Measurements from ENCODE around the gene TAF4. TPM values are rescaled to one million over a fixed set of nuclear protein-coding genes. Genes with fewer than 3 reads are reported as not detected.

TAF4 gene
- total RNA-seq, 1 donor from 2014 or later = 21.2 TPM

DNA sequence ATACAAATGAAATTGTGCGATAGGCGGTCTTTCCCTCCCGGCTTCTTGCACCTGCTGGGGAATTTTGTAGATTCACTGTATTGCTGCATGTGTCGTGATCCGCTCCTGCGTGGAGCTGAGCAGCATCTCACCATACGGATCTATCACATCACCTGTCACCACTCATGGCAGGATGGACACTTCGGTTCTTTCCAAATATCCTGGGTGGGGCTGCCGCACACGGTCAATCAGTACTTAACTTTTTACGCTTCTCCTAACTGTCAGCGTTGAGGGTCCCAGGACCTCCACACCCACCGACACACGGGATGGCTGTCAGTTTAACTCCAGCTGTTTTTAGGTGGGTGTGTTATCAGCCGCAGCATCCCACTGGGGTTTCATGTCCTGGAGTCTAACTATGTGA is 19.2 kb downstream of the TAF4 start:
- DNase-seq (ENCODE audit: extremely low read depth, low read depth, low spot score) = no peak

DNA sequence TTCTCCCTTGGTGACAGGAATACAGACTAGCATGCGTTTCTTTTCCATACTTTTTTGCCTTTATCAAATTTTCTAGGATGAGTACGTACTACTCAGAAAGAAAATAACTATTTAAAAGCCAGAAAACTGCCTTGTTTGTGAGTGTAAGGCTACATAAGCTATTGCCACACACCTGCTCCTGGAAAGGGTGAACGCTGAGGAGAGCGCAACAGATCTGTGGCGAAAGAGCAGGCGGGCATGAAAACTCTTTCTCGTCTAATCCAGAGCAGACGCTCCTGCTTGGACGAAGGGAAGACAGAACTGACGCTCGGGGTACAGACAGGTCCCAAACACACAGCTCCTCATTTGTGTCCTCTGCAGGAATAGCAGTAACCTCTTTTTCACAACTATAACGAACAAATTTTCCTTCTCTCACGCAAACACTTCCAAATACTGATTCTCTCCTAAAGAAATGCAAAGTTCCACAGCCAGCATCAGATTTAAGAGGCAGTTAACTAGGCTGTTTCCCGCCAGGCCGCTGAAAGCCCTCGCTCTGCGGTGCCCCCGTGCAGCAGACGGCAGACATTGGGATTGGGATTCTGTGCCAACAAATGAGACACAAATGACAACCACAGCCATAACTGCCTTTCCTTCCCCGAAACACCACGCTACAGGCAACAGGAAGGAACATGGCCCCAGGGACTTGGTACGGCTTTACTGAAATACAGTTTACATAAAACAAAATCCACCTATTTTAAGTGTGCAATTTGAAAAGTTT is 20.0 kb downstream of the TAF4 start:
- DNase-seq (ENCODE audit: extremely low read depth, low read depth, low spot score) = no peak

DNA sequence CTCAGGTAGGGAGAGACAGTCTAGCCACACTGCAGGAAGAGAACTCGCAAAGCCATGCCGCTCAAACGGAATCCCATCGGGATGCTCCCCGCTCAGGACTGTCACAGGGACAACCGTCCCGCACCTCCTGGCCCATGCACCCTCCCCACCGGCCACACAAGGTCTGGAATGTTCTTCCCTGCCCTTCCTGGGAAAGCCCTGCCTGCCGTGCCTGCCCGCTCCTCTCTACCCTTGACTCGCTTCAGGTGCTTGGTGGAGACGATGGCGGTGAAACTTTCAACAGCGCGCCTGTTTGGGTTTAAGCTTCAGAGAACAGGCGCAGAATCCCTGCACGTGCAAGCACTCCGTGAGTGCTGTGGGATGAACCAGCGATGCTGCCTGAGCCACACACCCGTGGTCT is 20.6 kb downstream of the TAF4 start:
- DNase-seq (ENCODE audit: extremely low read depth, low read depth, low spot score) = no peak

DNA sequence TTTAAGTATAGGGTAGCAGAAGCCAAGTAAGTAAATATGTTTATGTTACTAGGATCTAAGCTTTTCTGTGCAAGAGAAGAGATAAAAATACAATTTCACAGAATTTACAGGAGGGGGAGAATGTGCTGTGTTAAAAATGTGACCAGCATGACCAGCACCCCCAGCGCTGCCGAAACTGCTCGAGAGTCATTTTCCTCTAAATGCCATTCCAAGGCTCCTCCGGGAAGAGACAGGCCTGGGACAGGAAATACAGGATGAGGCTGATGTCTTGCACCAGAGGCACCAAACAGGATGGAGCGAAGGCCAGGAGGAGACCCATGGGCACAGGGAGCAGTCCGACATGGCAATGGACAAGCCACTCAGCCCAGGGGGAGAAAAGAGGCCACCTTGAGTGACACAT is 21.1 kb downstream of the TAF4 start:
- no peak for DNase-seq (ENCODE audit: extremely low read depth, low read depth, low spot score)

DNA sequence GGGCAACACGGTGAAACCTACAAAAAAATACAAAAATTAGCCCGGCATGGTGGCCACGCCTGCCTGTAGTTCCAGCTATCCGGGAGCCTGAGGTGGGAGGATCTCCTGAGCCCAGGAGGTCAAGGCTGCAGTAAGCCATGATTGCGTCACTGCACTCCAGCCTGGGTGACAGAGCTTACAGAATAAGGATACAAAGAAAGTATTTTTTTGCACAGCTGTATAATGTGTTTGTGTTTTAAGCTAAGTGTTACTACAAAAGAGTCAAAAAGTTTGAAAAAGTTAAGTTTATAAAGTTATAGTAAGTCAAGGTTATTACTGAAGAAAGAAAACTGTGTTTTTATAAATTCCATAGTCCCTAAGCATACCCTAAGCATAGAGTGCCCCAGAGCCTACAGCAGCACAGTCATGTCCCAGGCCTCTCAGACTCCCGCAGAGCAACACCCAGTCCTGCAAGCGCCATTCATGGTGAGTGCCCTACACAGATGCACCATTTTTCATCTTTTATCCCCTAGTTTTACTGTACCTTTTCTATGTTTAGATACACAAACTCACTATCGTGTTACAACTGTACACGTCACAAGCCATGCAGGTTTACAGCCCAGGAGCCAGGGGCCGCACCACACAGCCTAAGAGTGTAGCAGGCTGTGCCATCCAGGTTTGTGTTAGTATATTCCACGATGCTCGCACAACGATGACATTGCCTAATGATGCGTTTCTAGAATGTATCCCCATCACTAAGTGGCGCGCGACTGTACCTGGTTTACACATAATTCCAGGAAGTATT is 22.4 kb downstream of the TAF4 start:
- no peak for DNase-seq (ENCODE audit: extremely low read depth, low read depth, low spot score)

DNA sequence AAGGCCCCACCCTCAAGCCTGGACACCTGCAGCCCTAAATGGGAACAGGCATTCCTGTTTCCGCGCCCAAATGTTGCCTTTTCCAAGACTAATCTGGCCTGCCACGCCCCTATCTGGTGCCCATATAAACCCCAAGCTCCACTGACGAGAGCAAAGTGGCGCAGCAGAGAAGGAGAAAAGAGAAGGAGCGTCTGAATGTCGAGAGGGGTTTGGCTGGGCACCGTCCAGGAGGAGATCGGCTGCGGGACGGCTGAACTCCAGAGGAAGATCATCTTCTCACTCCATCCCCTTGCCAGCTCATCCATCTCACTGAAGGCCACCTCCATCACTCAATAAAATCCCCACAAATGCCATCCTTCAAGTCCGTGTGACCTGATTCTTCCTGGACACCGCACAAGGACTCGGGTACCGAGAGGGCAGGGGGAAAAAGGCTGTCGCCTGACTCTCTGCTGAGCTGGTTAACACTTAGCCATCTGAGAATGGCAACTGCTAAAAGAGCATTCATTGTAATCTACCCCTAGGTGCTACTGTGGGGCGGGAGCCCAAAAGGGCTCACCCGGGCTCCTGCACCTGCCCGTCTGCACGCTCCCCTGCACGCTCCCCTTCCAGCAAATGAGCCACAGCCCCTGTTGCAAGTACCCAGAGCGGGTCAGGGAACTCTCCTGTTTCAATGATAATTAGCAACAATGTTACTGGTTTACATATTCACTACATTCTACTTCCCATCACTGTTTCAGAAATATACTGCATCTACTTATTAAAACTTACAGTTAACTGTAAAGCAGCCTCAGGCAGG is 23.5 kb downstream of the TAF4 start:
- no peak for DNase-seq (ENCODE audit: extremely low read depth, low read depth, low spot score)

DNA sequence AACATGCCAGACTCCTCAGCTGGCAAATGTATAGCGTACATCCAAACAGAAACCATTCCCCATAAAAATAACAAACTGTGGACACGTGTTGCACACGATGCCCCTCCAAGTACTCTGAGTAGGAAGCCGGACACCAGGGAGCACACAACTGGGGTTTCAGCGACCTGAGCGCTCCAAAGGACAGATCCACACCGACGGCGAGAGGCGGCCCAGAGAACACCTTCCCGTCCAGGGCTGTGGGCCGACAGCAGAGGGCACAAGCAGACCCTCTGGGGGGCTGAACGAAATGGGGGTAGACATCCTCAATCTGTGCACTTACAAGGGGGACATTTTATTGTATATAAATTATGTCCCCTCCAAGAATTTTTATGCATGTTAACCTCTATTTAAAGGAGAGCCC is 24.7 kb downstream of the TAF4 start:
- no peak for DNase-seq (ENCODE audit: extremely low read depth, low read depth, low spot score)

DNA sequence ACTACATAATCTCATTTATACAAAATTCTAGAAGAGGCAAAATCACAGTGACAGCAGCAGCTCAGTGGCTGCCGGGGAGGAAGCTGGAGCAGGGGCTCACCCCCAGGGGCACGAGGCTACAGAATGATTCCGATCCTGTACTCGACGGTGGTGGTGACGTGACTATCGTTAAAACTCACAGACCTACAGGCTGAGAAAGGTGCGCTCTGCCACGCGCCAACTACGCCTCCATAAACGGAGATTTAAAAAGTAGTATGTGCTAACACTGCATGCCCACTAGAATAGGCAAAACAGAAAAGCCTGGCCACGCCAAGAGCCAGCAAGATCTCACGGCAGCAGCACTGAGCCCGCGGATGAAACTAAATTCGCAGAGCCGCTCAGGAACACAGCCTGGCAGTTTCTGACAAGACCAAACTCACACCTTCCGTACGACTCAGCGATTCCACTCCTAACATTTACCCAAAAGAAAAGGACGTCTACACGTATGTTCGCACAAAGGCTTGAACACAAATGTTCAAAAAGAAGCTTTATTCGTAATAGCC is 25.2 kb downstream of the TAF4 start:
- no peak for DNase-seq (ENCODE audit: extremely low read depth, low read depth, low spot score)

DNA sequence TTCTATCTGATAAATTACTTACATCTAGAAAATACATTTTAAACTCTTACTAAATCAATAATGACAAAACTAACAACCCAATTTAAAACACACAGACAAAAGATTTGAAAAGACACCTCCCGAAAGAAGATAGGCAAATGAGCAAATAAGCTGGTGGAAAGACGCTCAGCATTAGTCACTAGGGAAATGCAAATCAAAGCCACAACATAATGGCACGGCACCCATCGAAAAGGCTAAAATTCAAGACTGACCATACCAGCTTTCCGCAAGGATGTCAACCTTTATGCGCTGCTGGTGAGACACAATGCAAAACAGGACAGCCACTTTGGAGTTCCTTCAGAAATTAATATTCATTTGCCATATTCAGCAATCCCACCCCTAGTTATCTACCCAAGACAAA is 25.9 kb downstream of the TAF4 start:
- DNase-seq (ENCODE audit: extremely low read depth, low read depth, low spot score) = no peak

DNA sequence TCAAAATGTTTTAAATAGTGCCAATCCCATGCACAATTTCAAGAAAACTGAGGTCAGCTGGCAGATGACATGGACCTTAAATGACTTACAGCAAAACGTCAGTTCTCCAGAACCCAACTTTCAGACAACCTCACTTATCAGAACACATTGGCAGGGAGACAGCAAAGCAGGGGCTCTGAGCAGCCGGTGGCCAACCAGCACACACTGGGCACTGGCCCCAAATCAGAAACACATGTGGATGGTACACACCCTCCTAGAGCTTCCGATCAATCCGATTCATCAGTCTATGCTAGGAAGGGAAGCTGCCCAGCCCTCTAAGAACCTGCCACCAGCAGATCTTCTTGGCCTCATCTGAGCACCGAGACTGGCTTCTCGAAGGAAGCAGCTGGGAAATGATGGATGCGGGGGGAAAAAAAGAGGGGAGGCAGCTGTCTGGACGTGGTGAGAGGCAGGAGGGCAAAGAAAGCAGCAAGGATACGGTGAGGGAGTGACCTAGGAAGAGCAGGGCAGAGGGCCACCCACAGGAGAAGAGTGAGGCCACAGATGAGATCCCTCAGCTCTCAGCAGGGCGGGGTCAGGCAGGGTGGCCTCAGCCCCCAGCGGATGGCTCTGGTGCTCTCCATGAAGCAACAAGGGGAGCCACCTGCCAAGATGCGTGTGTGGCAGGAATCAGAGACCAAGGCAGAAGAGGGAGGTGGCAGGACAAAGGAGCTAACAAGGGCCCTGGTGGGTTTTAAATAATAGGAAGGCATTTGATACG is 32.9 kb downstream of the TAF4 start:
- no peak for DNase-seq (ENCODE audit: extremely low read depth, low read depth, low spot score)

DNA sequence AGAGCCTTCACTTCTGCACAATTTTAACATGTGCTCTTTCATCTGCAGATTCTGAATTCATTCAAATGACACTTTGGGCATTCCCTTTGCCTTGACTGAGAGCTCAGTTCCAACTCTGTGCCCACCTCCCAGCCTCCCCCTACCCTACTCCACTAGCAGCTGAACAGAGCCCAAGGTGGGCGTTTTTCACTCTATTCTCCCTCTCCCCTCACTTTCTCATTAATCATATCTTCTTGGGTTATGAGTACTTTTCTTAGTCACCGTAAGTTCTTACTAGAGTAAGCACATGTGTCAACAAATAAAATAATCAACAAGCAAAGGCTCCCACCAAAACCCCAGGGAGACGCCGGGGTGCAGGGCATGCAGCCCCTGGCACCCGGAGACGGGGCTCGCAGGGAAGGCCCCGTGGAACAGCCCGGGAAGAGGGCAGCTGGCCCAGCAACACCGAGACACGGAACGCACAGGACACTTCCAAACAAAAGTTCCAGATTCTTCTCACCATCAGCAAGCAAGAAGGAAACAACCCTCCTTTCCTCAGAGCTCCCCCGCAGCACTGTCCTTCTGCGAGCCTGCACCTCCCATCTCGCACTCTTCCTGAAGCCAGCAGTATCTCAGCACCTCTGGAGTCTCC is 34.1 kb downstream of the TAF4 start:
- no peak for DNase-seq (ENCODE audit: extremely low read depth, low read depth, low spot score)

DNA sequence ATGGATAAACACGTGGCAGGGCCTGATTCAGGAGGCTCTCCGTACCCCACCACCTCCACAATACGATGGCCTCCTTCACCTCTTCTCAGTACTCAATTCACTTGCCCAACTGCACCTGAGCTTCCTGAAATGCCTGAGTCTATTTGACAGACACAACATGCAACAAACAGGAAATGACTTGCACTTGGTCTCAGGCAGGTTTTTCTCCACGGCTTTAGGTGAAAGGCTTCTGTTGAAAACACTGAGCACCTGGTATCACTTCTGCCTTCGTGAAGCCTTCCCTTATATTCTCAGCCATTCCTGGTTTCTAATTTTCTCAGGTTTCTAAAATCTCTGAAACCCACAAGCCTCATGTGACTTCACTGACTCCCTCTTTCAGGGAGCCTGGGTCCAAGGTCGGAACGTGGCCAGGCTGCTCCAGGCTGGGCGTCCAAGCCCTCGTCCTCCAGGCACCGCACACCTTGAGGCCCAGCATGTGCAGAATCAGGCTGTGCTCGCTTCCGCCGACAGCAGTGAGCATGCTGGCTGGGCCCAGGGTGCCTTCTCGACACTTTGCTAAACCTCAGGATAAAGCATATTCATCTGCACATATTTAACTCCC is 34.7 kb downstream of the TAF4 start:
- no peak for DNase-seq (ENCODE audit: extremely low read depth, low read depth, low spot score)

DNA sequence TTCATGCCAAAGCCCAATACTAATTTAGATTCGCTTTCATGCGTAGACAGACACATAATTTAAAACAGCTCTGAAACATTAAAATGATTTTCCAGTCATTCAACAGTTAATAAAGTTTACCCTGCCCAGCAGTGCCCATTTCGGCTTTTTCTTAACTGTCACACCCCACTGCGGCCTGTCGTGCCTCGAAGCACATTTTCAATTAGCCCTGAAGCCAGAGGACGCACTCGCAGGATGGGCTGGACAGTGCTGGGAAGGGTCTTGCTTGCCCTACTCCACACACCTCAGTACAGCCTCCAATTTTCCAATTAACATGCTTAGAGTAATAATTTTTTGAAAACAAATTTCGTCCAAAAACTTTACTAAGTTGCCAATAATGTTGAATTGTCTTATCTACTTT is 35.3 kb downstream of the TAF4 start:
- DNase-seq (ENCODE audit: extremely low read depth, low read depth, low spot score) = no peak

DNA sequence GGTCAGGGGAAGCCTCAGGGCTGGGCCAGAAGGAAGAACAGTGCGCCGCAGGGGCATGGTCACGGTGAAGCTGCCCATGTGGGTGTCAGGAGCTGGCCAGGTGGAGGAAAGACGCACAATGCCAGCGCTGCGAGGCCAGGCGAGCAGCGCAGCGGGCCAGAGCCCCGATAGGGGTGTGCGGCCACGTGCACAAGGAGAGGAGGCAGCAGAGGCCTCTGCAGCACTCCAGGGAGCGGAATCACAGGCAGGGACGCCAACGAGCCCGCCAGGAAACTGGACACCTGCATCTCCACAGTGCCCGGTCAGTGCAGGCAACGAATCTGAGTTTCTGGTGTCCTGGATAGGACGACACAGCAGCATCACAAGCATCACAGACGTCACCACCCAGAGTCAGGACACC is 35.7 kb downstream of the TAF4 start:
- DNase-seq (ENCODE audit: extremely low read depth, low read depth, low spot score) = no peak

DNA sequence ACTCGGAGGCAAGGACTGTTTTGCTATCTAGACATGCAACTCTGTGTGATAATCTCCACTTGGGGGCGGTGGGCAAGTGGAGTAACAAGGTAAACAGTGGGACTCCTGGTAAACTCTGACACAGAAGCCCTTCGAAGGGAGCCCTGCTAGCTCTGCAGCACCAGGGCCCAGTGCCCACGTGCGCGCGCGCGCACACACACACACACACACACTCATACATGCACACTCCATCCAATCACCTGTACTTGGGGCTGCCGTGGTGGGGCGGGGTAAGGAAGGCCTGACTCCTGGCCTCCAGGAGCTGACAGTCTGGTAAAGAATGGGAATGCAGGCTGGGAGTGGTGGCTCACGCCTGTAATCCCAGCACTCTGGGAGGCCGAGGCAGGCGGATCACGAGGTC is 36.4 kb downstream of the TAF4 start:
- no peak for DNase-seq (ENCODE audit: extremely low read depth, low read depth, low spot score)

DNA sequence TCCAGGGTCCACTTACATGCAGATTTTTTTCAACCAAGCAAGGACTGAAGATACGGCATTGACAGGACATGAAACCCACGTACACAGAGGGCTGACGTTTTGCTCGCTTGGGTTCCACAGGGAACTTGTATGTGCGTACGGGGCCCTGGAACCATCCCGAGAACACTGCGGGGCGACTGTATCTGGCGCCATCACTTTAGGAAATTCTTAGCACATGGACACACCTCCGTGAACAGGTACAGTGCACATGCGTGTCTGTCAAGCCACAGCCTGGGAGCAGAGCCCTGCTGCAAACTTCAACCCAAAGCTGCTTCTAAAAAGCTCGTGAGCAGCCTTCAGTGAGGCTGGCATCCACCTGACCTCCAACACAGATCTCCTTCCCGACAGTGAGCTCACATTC is 37.3 kb downstream of the TAF4 start:
- DNase-seq (ENCODE audit: extremely low read depth, low read depth, low spot score) = no peak

DNA sequence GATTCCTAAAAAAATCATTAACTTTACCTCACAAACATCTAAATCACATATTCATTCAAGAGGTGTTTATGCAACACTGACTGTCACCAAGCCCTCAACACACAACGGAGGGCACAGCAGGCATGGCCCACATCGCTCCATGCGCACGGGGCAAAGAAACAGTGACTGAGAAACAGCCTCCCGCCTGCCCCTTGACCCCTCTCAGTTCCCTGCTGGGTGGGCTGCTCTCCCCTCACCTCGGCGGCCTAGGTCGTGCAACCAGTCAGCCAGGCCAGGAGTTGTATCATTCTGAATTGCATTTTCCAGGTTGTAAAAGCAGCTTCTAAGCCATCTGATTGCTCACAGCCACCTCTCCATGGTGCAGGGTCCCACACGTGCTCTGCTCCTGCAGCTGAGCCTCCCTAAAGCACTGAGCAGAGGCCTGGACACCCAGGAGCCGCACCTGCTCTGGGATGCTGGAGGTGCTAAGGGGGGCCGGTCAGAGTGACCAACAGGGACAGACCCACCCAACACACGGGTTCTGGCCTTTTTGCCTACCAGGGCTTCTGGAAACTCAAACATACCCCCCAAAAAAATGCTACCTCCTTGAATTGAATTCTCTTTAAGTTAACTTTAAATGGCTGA is 37.9 kb downstream of the TAF4 start:
- DNase-seq (ENCODE audit: extremely low read depth, low read depth, low spot score) = no peak

DNA sequence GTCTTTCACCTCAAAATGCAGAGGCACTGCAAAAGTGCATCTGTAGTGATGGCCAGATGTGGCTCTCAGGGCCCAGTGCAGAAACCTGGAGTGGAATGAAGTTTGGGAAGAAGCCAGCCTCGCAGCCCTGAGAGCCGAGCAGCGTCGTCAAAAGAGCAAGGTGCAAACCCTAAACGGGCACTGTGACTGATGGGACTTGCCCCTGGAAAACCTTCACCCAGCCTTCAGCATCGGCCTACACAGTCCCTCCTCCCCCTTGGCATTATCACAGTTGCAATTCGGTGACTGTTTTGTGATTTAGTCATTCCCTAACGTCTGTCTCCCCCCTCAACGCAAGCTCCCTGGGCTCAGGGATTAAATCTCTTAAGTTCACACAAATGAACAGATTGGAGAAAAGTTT is 38.6 kb downstream of the TAF4 start:
- DNase-seq (ENCODE audit: extremely low read depth, low read depth, low spot score) = no peak

DNA sequence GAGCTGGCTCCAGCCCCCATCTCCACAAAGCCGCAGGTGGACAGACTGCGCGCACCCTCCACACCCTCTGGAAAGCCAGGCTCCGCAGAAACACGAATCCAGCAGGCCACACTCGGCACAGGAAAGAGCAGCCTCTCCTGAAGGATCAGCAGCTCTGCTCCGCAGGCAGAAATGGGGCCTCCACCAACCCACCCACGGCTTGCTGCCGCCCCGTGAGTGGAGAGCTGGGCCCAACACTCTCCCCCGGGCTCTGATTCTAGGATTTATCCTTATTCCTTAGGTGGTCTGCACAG is 39.2 kb downstream of the TAF4 start:
- no peak for DNase-seq (ENCODE audit: extremely low read depth, low read depth, low spot score)

Measured in glomerular endothelial cell (primary cell).